Activated naive CD8-positive, alpha-beta T cell (primary cell): ENCODE measurements around the gene CBLN1.

Experiments used
- H3K27ac Mint-ChIP-seq: one replicate; pipeline ENCODE4 v1.8.0; 2021; ENCODE audit warnings: mixed read lengths
- H3K27me3 Mint-ChIP-seq: one replicate; pipeline ENCODE4 v1.8.0; 2021; ENCODE audit warnings: mixed read lengths
- H3K36me3 Mint-ChIP-seq: one replicate; pipeline ENCODE4 v1.8.0; 2021; ENCODE audit warnings: mixed read lengths
- H3K4me1 Mint-ChIP-seq: one replicate; pipeline ENCODE4 v1.8.0; 2021; ENCODE audit warnings: low read depth, mixed read lengths
- H3K4me3 Mint-ChIP-seq: one replicate; pipeline ENCODE4 v1.8.0; 2021; ENCODE audit warnings: mild to moderate bottlenecking, mixed read lengths
- H3K9me3 Mint-ChIP-seq: one replicate; pipeline ENCODE4 v1.8.0; 2021; ENCODE audit warnings: low read depth, mixed read lengths

The CBLN1 gene

DNA sequence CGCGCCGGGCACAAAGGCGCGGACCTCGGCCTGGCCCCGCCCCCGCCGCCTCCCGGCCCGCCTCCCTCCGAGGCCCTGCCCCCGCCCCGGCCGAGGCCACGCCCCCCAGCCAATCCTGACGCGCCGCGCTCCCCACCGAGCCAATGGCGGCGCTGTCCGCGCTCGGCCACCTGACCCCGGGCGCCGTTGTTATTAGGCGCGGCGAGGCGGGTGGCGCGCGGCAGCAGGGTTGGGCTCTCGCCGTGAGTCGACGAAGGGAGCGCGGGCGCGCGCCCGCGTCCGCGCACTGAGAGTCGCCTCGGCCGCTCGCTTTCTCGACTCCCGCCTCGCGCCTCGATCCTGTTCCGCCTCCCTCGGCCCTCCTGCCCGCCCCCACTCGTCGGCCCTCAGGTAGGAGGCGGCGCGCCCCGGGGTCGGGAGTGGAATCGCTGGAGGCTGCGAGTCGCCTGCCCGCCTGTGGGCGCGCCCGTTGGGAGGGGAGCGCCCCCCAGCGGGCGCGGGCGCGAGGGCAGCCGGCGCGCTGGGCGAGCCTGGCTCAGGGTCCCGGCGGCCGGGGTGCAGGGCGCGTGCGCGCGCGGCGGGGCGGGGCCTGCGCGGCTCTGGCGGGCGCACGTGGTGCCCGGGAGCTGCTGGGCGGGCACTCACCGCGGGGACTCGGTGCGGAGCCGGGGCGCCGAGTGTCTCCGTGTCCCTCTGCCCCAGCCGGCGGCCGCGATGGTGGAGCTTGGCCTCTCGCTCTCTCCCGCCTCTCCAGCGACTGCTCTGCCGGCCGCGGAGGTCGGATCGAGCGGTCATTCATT is 405 bp upstream of the CBLN1 start:
- H3K4me1 Mint-ChIP-seq, result peaks cover 20% of the 10 kb centered on the region
- no peaks in the 10 kb centered on the region for H3K9me3 Mint-ChIP-seq
- no peaks in the 10 kb centered on the region for H3K36me3 Mint-ChIP-seq
- H3K4me3 Mint-ChIP-seq, result peak overlapping the region; percentile 77
- H3K27me3 Mint-ChIP-seq, result peaks cover 44% of the 10 kb centered on the region
- no peak overlapping the region for H3K27ac Mint-ChIP-seq

DNA sequence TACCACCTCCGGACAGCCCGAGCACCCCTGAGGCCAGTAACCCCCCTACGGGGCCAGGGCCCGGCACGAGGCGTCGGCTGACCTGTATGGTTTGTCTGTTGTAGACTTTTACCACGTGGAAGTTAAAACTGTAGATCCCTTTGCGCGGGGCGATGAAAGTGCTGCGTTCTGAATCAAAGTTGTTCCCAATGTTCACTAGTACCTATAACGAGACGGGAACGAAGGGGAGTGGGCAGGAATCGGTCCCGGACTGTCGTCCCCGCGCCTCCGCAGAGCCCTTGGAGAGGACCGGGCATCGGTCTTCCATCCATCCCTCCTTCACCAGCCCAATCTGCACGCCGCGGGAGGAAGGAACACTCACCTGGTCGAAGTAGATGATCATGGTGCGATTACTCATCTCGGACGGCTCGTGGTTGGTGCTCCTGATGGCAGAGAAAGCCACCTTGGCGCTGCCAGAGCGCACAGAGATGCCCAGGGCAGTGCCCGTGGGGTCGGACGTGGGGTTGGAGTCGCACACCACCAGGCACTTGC is 732 bp downstream of the CBLN1 start:
- peaks cover 48% of the 10 kb centered on the region for H3K27me3 Mint-ChIP-seq
- H3K4me1 Mint-ChIP-seq, result peaks cover 21% of the 10 kb centered on the region
- H3K27ac Mint-ChIP-seq, result no peak overlapping the region
- H3K36me3 Mint-ChIP-seq, result no peaks in the 10 kb centered on the region
- H3K9me3 Mint-ChIP-seq, result no peaks in the 10 kb centered on the region
- H3K4me3 Mint-ChIP-seq, result peak overlapping the region; percentile 61

DNA sequence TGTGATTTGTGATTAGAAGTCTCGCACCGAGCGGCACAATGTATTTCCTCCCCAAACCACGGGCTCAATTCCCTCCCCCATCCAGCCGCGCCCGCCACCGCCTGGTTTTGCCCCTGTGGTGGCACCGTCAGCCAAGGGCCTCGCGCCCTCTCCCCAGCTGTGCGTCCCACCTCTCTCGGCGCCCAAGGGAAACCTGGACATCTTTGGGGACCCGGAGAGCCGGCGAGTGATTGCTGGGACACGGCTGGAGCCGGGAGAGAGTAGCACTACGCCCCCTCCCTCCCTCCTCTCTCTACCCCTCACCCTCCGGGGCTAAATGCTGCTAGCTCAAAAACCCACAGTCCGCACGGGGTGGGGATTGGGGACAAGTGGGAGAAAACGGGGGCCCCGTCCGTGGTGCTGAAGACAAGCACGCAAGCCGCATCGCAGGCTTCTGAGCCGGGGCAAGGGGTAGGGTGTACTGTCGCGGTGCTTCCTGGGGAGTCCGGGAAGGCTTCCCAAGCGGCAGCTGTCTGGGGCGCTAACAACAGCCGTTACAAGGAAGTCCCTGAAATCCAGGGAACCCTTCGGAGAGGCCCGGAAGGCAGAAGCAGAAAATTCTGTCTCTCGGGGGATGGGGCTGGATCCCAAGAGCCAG is 1.4 kb downstream of the CBLN1 start:
- peaks cover 50% of the 10 kb centered on the region for H3K27me3 Mint-ChIP-seq
- peaks cover 21% of the 10 kb centered on the region for H3K4me1 Mint-ChIP-seq
- peak overlapping the region; percentile 30 for H3K4me3 Mint-ChIP-seq

GRCh38 chr16:49278944-49279725 is 2.5 kb downstream of the CBLN1 start:
- Mint-ChIP-seq H3K4me1 (peaks cover 19% of the 10 kb centered on the region), H3K27me3 (peaks cover 51% of the 10 kb centered on the region), H3K27ac (no peak overlapping the region), H3K4me3 (no peak overlapping the region), H3K36me3 (no peaks in the 10 kb centered on the region), H3K9me3 (no peaks in the 10 kb centered on the region)

More for the DNA sequence above, 1.4 kb downstream of the CBLN1 start:
- Mint-ChIP-seq H3K9me3 (no peaks in the 10 kb centered on the region), H3K27ac (no peak overlapping the region), H3K36me3 (no peaks in the 10 kb centered on the region)

DNA sequence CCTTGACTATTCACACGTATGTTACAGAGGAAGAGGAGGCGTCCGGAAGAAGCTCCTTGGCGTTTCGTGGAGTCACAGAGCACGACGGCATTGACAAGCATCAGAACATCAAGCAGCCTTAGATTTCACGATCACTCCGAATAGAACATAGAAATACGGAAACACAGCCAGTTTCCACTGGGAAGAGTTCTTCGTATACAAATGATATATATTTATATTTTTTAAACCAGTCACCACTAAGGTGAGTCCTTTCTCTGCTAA is 3.1 kb downstream of the CBLN1 start:
- H3K27ac Mint-ChIP-seq, result no peak overlapping the region
- peaks cover 54% of the 10 kb centered on the region for H3K27me3 Mint-ChIP-seq
- peaks cover 19% of the 10 kb centered on the region for H3K4me1 Mint-ChIP-seq
- H3K4me3 Mint-ChIP-seq, result no peak overlapping the region
- no peaks in the 10 kb centered on the region for H3K9me3 Mint-ChIP-seq
- H3K36me3 Mint-ChIP-seq, result no peaks in the 10 kb centered on the region

GRCh38 chr16:49277766-49278566 is 3.7 kb downstream of the CBLN1 start:
- H3K4me3 Mint-ChIP-seq, result no peak overlapping the region
- no peaks in the 10 kb centered on the region for H3K36me3 Mint-ChIP-seq
- H3K27ac Mint-ChIP-seq, result no peak overlapping the region
- H3K4me1 Mint-ChIP-seq, result peaks cover 19% of the 10 kb centered on the region
- no peaks in the 10 kb centered on the region for H3K9me3 Mint-ChIP-seq
- peaks cover 58% of the 10 kb centered on the region for H3K27me3 Mint-ChIP-seq

DNA sequence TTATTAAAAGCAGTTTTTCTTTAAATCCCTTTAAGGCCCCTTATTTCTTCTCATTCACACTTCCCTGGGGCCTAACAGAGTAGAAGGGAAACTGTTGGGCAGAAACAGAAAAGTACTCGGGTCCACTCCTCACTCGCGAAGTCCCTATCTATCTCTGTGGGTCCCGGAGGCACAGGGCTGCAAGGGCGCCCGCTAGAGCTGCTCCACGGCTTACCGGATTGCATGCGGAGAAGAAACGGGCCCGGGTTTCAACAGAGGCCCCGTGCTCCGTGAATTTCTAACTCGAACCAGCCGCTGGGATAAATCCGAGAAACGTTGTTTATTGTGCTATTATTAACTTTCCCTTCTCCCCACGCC is 4.3 kb downstream of the CBLN1 start:
- H3K9me3 Mint-ChIP-seq, result no peaks in the 10 kb centered on the region
- peaks cover 56% of the 10 kb centered on the region for H3K27me3 Mint-ChIP-seq
- H3K36me3 Mint-ChIP-seq, result no peaks in the 10 kb centered on the region
- no peak overlapping the region for H3K4me3 Mint-ChIP-seq
- peaks cover 14% of the 10 kb centered on the region for H3K4me1 Mint-ChIP-seq
- H3K27ac Mint-ChIP-seq, result no peak overlapping the region

DNA sequence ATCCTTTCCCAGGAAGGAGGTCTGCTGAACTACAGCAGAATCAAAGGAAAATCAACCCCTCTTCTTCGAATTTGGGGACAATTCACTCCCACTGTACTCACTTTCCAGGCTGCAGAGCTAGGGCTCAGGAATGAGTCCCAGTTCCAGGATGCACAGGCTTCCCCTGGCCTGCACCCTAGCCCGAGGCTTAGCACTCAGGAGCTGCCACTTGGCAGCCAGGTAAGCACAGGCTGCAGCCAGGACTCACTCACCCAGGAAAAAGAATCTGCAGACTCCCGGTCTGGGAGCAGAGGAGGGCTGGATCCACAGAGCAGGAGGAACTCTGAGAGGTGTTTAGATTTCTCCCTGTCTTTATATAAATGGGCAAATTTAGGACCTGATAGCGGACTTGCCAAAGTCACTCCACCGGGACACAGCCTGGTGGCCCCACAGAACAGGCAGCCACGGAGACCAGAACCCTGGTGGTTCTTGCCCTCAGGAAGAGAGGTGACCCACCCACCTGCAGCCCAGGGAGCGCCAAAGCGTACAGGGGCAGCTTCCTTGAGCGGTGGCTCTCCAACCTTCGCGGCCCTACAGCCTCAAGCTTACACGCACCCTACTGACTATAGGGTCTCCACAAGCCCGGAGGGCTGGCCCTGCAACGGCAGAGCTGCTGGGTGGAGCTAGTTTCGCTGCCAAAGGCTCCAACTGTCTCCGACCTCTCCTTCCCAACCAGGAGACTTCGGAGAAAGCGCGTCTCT is 4.8 kb downstream of the CBLN1 start:
- Mint-ChIP-seq H3K36me3 (no peaks in the 10 kb centered on the region), H3K4me1 (peaks cover 14% of the 10 kb centered on the region), H3K9me3 (no peaks in the 10 kb centered on the region), H3K4me3 (no peak overlapping the region), H3K27me3 (peaks cover 56% of the 10 kb centered on the region), H3K27ac (no peak overlapping the region)

- no peaks in the 10 kb centered on the region for H3K9me3 Mint-ChIP-seq
- H3K36me3 Mint-ChIP-seq, result no peaks in the 10 kb centered on the region
- no peak overlapping the region for H3K4me3 Mint-ChIP-seq
- H3K27ac Mint-ChIP-seq, result no peak overlapping the region
- peaks cover 52% of the 10 kb centered on the region for H3K27me3 Mint-ChIP-seq
- H3K4me1 Mint-ChIP-seq, result peaks cover 11% of the 10 kb centered on the region
Measured at GRCh38 chr16:49275870-49276269, 5.8 kb downstream of the CBLN1 start.

- Mint-ChIP-seq H3K4me3 (no peak overlapping the region), H3K27ac (no peak overlapping the region), H3K27me3 (peaks cover 55% of the 10 kb centered on the region)
Measured at GRCh38 chr16:49275050-49275730, 6.4 kb downstream of the CBLN1 start.

GRCh38 chr16:49274591-49274990 is 7.0 kb downstream of the CBLN1 start:
- Mint-ChIP-seq H3K27me3 (peaks cover 52% of the 10 kb centered on the region), H3K27ac (no peak overlapping the region), H3K4me1 (peaks cover 9% of the 10 kb centered on the region), H3K4me3 (no peak overlapping the region), H3K9me3 (no peaks in the 10 kb centered on the region), H3K36me3 (no peaks in the 10 kb centered on the region)

More at GRCh38 chr16:49275050-49275730, 6.4 kb downstream of the CBLN1 start:
- Mint-ChIP-seq H3K9me3 (no peaks in the 10 kb centered on the region), H3K36me3 (no peaks in the 10 kb centered on the region), H3K4me1 (peaks cover 9% of the 10 kb centered on the region)

- Mint-ChIP-seq H3K4me1 (peaks cover 5% of the 10 kb centered on the region), H3K9me3 (no peaks in the 10 kb centered on the region)
Measured at GRCh38 chr16:49273771-49274170, 7.9 kb downstream of the CBLN1 start.

DNA sequence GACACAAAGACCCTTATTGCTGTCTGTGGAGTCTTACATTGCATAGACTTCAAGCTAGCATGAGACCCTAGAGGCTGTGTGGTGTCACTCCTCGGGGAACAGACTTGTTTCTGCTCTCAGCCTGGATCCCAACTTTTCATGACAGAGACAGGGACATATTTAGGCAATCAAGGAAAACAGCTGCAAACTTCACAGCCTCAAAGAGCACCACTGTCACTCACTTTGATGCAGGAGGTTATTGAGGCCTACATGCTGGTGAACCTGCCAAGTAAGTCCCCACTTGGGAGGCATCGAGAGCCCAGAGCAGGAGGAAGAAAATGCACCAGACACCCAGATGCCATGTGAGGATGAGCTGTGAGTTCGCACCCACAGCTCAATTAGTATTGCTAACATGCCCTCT is 10.3 kb downstream of the CBLN1 start:
- Mint-ChIP-seq H3K4me1 (peaks cover 2% of the 10 kb centered on the region), H3K36me3 (no peaks in the 10 kb centered on the region), H3K27me3 (peaks cover 38% of the 10 kb centered on the region), H3K27ac (no peak overlapping the region), H3K4me3 (no peak overlapping the region), H3K9me3 (no peaks in the 10 kb centered on the region)

More at GRCh38 chr16:49273771-49274170, 7.9 kb downstream of the CBLN1 start:
- Mint-ChIP-seq H3K4me3 (no peak overlapping the region), H3K27me3 (peaks cover 48% of the 10 kb centered on the region), H3K27ac (no peak overlapping the region), H3K36me3 (no peaks in the 10 kb centered on the region)
